ENCODE data around the gene GAB1. TPM values are rescaled to one million over a fixed set of nuclear protein-coding genes. Genes with fewer than 3 reads are reported as not detected.

The GAB1 gene
- total RNA-seq, 1 experiment from 2014 or later, result 15.3 TPM

GRCh38 chr4:143514901-143515300 lies 178.2 kb downstream of the GAB1 start:
- peaks cover 2% of the 10 kb centered on the region; the same call in 1 of the 2 replicates for H3K27me3 Mint-ChIP-seq (ENCODE audit: low read depth)
- no peak overlapping the region for H3K56ac ChIP-seq (ENCODE audit: insufficient read length, low read depth, low read length)
- H3K23me2 ChIP-seq (ENCODE audit: insufficient read length, low read depth, low read length, poor library complexity, severe bottlenecking), result no peaks in the 10 kb centered on the region
- no peak overlapping the region for H3K27ac ChIP-seq (ENCODE audit: insufficient read length, low read depth, low read length)
- H2AFZ ChIP-seq (ENCODE audit: low read length), result no peak overlapping the region
- H3K79me2 ChIP-seq (ENCODE audit: insufficient read depth, low read length), result peaks cover 24% of the 10 kb centered on the region
- DNase-seq, result no peak
- H2BK15ac ChIP-seq (ENCODE audit: low read depth, low read length), result no peak overlapping the region
- H3K14ac ChIP-seq (ENCODE audit: insufficient read depth, low read length), result no peak overlapping the region
- no peaks in the 10 kb centered on the region for H4K20me1 ChIP-seq (ENCODE audit: control insufficient read depth, insufficient read depth, insufficient read length)
- no peaks in the 10 kb centered on the region for H3K79me1 ChIP-seq (ENCODE audit: insufficient read depth, low read depth, low read length, poor library complexity, severe bottlenecking)
- peak overlapping the region in 2 of 3 experiments; percentile 68 to 97; a peak in 3 of 7 replicates for H3K27ac Mint-ChIP-seq
- H3K4me1 ChIP-seq (ENCODE audit: insufficient read depth, low read length), result no peaks in the 10 kb centered on the region
- no CpG with 5 or more reads among the region's 5 CpGs for WGBS (ENCODE audit: extremely low coverage, insufficient read length, low lambda C conversion rate)
- peak overlapping the region; percentile 53 for H3K4me2 ChIP-seq (ENCODE audit: insufficient read depth, insufficient read length, low read length)
- H3K9me3 ChIP-seq (ENCODE audit: control insufficient read depth, low read depth, low read length), result no peaks in the 10 kb centered on the region
- no peaks in the 10 kb centered on the region for H3K27me3 ChIP-seq (ENCODE audit: insufficient read depth, low read length)
- peaks cover 16 to 22% of the 10 kb centered on the region in 2 experiments for H3K4me1 Mint-ChIP-seq
- H3K9me3 Mint-ChIP-seq, result no peaks in the 10 kb centered on the region
- H2AK5ac ChIP-seq (ENCODE audit: insufficient read length, low read length), result no peak overlapping the region
- no peak overlapping the region for H3K4ac ChIP-seq (ENCODE audit: low read depth, low read length)
- peaks cover 13 to 49% (median 48%) of the 10 kb centered on the region in 3 experiments; a peak in 6 of 7 replicates for H3K36me3 Mint-ChIP-seq (ENCODE audit: insufficient read depth in 1 of 3, low read depth in 3 of 3)
- H4K91ac ChIP-seq (ENCODE audit: insufficient read length, low read depth, low read length), result no peak overlapping the region
- H2BK5ac ChIP-seq (ENCODE audit: insufficient read length, low read length), result no peak overlapping the region
- TF ChIP-seq CTCF (conservative IDR thresholded peaks at IDR 0.05), result no peak
- no peak overlapping the region for H3K18ac ChIP-seq (ENCODE audit: insufficient read length, low read depth, low read length)
- H4K5ac ChIP-seq (ENCODE audit: insufficient read length, low read depth, low read length), result no peak overlapping the region
- no peak overlapping the region for H3K23ac ChIP-seq (ENCODE audit: insufficient read length, low read depth, low read length)
- no peak overlapping the region for H2BK20ac ChIP-seq (ENCODE audit: low read depth, low read length, poor library complexity, severe bottlenecking)
- H2BK120ac ChIP-seq (ENCODE audit: low read depth, low read length, poor library complexity, severe bottlenecking), result no peak overlapping the region
- no peak overlapping the region for H3T11ph ChIP-seq (ENCODE audit: low read length)
- H3K4me3 Mint-ChIP-seq, result peak overlapping the region; percentile 96 to 97
- peak overlapping the region; percentile 92 for H3K9ac ChIP-seq (ENCODE audit: extremely low read depth, insufficient read length, low read length)
- no peak overlapping the region for H2BK12ac ChIP-seq (ENCODE audit: insufficient read length, low read depth, low read length)
- no peak overlapping the region for H4K8ac ChIP-seq (replicated peaks; ENCODE audit: insufficient read length, low read depth, low read length)
